HCEC 1CT (cell line): ENCODE data around the gene EEA1.

Source experiments
- DNase-seq: peaks from one replicate; pipeline ENCODE4 v3.0.0-alpha.2; 2017

Gene EEA1

DNA sequence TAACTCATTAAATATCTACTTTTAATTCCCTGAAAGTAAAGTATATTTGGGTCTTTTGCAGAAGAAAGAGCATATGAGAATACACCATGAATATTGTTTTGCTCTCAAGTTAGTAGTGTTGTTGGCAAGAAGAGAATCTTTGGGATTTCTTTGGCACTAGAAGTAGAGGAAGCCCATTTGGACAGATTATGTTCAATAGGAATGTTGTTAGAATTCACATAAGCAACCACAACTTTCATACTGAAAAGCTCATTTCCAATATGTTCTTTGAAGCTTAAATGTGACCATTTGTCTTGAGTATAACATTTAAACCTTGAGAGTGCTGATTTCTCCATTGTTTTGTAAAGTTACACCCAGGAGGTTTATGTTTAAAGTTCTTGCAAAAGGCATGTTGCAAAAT is 188.7 kb downstream of the EEA1 start:
- no peak for DNase-seq

DNA sequence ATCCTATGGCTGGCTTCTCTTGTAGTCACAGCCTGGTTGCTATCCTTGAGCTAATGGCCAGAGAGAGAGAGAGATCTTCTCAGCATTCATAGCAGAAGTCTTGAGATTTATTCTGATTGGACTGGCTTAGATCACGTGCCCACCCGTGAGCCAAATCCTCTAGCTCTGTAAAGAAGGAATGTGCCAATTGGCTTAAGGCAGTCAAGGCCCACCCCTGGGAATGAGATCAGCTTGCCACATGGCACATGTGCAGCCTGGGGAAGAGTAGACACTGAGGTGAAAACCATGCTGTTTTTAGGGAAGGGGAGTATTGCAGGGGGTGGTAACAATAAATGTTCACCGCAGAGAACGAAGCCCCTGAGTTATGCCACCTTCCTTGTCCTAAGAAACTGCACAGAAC is 190.0 kb downstream of the EEA1 start:
- no peak for DNase-seq

DNA sequence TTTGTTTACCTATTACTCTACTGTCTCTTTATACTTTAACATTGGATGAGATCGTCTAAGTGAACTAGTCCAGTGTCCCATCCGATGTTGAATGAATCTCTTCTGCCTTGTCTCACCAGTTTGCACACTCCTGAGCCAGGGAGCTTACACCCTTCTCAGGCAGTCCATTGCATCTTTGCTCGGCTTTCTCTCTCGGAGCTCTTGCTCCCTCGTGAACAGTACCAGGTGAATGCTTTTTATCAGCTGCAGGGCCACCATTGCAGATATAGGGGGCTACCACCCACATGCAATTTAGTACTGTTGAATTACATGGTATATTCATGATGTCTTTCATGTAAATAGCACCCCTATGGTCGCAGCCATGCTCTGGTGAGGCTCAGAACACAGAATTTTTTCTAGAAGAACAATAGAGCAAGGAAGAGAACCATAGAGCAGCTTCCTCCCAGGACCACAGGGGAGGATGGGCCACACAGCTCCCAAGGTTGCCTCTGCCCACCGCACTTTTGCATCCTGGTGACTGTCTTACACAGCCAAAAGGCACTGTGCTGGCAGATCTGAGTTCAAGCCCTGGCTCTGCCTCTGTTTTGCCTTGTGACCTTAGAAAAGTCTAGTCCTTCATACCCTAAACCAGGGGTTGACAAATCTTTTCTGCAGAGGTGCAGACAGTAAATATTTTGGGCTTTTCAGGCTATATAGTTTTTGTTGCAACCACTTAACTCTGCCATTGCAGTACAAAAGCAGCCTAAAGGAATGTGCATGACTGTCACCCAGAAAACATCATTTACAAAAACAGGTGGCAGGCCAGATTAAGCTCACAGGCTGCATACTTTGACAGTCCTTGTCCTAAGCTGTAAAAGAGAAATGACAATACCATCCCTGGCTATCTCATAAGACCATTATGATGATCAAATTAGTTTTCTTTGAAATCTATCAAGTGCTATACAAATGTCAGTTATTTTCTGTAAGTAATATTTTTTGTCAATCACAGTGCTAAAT is 190.9 kb downstream of the EEA1 start:
- DNase-seq: no peak

DNA sequence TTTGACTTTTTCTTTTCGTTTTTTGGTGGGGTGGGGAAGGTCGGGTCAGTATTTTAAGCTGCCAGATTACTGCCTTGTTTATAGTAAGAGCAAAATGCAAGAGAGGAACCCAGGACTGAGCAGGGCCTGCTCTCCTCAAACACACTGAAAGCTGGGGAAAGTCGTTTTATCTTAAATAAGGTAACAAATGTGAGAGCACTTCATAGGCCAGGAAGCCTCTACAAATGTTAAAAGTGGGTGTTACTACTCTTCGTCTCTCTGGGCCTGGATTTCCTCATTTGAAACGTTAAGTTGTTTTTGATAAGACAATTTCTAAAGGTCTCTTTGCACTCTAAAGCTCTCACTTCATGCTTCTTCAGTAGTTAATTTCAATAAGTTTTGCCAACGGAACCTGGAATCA is 192.5 kb downstream of the EEA1 start:
- no peak for DNase-seq

DNA sequence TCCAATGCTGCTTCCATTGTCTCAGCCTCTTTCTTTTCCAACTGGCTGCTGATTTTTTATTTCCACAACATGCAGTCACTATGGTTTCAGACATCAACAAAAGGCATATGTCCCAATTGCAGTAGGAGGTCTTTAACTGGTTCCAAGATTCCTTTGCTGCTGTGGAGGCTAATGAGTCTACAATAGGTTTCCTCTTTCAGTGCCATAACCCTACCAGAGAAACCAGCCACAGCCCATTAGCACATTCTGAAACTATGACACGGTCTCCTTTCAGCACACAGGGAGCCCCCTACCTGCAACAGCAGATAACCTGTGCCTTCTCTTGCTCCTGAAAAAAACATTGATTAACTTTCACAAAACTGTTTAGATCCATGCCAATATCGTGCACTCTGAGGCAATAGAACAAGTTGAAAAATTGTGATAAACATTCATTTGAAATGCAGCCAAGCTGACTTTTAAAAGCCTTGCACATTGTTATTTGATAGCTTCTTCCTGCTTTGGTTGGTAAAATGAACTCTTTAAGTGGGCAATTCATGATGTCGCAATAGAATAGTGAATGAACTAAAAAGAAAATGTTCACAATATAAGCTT is 193.9 kb downstream of the EEA1 start:
- DNase-seq: peak; percentile 78

DNA sequence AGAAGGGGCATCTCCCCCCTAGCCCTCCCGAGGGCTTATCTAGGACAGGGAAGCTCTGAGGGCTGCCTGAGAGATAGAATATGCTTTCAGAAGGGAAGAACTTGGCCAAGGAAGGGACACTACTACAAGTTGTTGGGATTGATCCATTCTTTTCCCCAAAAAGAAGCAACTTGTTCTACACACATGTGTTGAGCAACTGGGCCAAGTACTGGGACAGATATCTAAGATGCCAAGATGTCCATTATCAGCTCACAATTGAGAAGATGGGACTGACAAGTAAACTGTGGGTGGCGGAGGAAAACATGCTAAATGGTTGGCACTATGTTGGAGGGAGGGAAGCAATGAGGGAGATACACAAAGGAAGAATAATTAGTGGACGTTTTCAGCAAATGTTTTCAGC is 195.4 kb downstream of the EEA1 start:
- no peak for DNase-seq

DNA sequence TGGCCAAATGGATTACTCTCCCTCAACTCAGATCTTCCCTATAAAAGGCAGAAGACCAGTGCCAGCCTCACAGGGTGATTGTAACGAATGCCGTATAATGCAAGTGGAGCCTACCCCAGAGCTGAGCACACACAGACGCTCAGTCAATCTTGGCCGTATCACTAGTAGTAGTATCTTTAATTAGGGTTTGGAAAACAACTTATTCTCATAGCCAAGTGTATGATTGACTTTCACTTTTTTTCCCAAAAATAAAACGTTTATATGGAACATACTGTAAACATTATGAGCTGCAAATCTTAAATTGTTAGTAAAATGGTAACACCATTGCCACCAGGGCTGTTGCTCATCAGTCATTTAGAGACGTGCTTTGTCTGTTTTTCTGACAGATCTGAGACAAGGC is 195.9 kb downstream of the EEA1 start:
- DNase-seq: no peak

DNA sequence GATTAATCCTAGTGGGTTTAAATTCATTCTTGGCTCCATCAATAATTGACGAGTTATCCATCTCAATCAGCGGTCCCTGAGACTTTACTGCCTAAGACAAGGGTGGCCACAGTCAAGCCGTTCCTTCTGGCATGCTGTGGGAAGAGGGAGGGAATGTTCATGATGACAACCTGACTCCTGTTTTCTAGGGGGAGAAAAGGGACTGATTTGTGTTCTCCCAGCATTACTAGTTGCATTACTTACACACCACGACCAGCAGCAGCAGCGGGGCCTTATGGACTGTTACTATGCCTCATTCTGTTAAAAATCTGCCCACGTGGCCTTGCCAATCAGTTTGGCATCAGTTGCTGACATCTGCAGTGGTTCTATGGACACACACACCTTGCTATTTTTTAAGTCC is 196.4 kb downstream of the EEA1 start:
- DNase-seq: no peak

DNA sequence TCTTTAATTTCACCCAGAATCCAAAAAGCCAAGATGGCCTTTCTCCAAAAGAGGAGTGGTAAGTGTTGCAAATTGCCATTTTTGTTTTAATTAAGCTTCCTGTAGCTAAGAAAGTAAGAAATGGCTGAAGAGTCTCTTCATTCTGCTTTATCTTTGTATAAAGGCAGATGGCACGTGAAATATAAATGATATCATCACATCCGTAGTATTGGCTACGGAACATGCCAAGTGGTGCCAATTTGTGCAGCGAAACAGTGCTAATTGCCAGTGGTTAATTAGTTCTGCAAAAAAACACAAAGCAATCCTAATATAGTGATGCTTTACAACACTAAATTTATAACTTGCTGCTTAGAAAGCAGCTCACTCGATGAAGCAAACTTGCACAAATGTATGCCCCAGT is 196.9 kb downstream of the EEA1 start:
- no peak for DNase-seq

DNA sequence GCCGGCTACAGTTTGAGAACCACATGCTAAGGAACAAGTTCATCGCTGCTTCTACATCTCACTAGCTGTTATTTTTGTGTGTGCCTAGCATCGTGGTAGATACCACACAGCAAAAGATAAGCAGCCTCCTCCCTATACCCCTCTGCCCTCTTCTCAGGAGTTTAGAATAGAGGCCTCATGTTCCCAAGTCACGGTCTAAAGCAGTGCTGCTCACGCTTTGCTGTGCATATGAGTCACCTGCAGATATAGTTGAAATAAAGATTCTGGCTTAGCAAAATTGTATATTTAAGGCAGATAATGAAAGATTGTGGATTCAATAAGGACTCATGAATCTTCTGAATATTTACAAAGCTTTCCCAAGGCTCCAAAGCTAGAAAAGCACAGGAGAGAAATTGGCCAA is 198.3 kb downstream of the EEA1 start:
- DNase-seq: no peak

DNA sequence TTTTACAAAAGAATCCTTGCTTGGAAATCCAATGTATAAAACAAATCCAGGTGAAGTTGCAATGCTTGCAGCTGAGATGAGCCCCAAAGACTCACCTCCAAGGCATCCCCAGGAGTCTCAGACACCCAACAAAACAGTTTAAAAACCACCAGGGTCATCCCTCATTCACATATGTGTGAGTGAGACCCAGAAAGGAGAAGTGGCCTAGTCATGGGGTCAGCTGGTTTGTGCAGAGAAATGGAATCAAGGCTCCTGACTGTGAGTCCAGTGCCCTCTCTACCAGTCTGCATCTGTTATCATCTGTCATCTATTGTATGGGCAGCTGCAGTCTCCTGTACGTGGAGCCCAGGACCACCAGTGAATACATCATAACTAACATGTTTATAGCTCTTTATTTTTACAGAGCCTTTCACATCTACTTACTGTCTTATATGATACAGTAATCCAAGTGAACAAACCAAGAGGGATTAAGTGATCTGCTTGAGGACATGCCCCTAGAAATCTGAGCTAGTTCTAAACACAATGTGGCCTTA is 199.3 kb downstream of the EEA1 start:
- no peak for DNase-seq

DNA sequence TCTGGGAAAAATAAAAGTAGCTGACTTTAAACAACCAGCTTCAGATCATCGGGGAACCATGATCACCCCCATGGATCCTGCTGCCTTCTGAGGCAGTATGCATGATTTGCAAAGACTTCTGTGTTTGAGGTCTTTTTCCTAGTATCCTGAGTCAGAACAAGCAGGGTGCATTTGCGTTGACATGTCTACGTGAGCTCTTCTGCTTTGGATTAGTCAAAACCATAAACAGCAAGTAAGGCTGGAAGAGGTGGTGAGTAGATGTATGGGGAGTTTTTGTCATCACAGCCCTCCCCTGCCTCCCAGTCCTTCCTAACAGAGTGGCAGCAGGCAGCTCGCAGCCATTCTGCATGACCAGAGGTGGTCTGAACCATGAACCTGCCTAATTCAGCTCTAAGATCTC is 202.2 kb downstream of the EEA1 start:
- DNase-seq: no peak

DNA sequence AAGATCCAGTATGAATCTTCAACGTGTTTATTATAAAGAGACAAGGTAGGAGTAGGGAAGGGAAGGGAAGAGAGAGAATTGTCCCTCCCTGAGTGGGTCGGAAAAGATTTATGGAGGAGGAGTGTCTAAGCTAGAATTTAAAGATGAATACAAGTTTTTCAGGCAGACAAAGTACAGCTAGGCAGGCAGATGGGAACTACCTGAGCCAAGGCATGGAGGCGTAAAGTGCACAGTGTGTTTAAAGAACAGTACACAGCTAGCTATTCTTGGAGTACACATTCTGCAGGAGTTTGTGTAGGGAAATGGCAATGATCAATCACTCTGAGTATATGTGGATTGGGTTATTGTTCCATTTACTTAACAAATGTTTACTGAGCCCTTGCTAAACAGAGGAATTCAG is 206.2 kb downstream of the EEA1 start:
- DNase-seq: no peak

DNA sequence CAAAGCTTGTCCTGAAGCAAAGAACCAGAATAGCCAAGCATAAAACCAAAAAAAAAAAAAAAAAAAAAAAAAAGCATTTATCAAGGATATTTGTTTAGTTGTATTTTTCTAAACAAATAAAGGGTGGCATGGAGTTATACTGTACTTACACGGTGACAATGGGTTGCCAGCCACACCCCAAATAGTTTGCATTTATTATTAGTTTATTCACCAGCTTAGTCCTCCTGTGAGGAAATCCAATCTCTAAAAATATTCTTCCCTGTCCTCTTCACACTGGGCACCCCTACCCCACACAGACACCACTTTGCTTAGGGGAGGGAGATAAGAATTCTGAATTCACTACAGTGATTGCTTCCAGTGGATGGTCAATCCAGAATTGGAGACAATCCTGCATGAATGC is 207.4 kb downstream of the EEA1 start:
- DNase-seq: no peak

DNA sequence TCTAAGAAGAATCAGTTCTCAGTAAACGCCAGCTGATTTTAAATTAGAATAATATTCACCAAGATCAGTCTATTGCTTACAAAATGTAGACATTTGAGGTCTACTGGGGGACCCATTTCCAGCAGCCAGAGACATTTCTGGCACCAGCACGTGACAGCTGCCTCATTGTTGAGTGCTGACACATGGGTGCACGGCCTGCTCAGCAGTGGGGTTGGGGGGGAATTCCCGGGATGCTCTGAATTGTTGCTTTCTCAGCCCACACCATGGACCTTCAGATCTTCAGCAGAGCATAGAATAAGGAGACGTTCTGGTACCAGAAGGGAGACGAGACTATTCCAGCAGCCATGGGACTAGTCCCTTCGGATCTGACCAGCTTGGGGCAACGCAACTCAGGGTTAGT is 208.0 kb downstream of the EEA1 start:
- DNase-seq: no peak
